ENCODE data around the gene CDK7.

The CDK7 gene

DNA sequence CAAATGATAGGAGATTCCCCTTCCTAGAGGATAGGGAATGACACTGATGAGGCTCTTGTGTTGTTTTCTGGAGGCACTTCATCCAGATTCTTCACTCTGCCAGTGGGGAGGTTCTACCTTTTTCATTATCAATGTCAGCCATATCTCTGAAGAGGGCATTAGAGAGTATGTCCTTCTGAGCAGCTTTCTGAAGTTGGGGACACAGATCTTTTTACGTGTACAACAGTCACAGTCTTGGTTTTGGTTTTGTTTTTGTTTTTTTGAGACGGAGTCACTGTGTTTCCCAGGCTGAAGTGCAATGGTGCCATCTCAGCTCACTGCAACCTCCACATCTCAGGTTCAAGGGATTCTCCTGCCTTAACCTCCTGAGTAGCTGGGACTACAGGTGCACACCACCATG, 22.7 kb upstream of the CDK7 start:
- CTCF ChIA-PET, result interaction anchor here (0.6 kb wide), 2 partner anchors 16 to 121 kb away, joined by 3 to 4 read pairs; no protein-coding TSS in a partner anchor
- Histone ChIP-seq H3K4me1 (ENCODE audit: control insufficient read depth, insufficient read depth, low read length) (no peaks in the 10 kb centered on the region), H3K36me3 (ENCODE audit: control insufficient read depth in 2 of 2, insufficient read depth in 1 of 2, low read length in 2 of 2) (peaks cover 42 to 43% of the 10 kb centered on the region in 2 experiments), H3K4me3 (ENCODE audit: low read depth, low read length) (no peak overlapping the region), H3K27ac (ENCODE audit: extremely low read depth, low read depth, low read length) (no peak overlapping the region), H3K9me3 (ENCODE audit: control insufficient read depth, insufficient read depth, low read depth, low read length) (no peaks in the 10 kb centered on the region)
- POLR2A ChIA-PET, result interaction anchor here (1.3 kb wide), 1 partner anchor 23 kb away, joined by 3 read pairs; the partner anchor contains the start of gene CDK7
- TF ChIP-seq REST (tag by site-specific recombination; IDR thresholded peaks at IDR 0.05) (no peak), ZNF223 (tag by site-specific recombination; IDR thresholded peaks at IDR 0.05) (no peak), PRDM6 (tag by site-specific recombination; IDR thresholded peaks at IDR 0.05) (no peak), ZFP69B (tag by site-specific recombination; IDR thresholded peaks at IDR 0.05) (no peak), ZNF354C (tag by site-specific recombination; IDR thresholded peaks at IDR 0.05; ENCODE audit: borderline replicate concordance, low read depth) (no peak), ZNF169 (tag by site-specific recombination; IDR thresholded peaks at IDR 0.05) (no peak), TSHZ1 (tag by site-specific recombination; IDR thresholded peaks at IDR 0.05; ENCODE audit: borderline replicate concordance) (no peak), ZNF19 (tag by site-specific recombination; IDR thresholded peaks at IDR 0.05; ENCODE audit: low read depth) (no peak), ZNF292 (tag by site-specific recombination; IDR thresholded peaks at IDR 0.05; ENCODE audit: borderline replicate concordance, low read depth) (no peak), ZBTB10 (tag by site-specific recombination; IDR thresholded peaks at IDR 0.05) (no peak), BCL6B (tag by site-specific recombination; IDR thresholded peaks at IDR 0.05) (no peak), ZNF513 (tag by site-specific recombination; IDR thresholded peaks at IDR 0.05) (no peak)
- TF ChIP-seq, protein P1, sequence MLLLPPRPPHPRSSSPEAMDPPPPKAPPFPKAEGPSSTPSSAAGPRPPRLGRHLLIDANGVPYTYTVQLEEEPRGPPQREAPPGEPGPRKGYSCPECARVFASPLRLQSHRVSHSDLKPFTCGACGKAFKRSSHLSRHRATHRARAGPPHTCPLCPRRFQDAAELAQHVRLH (tag by site-specific recombination; IDR thresholded peaks at IDR 0.05), result no peak
- TF ChIP-seq, protein P2, sequence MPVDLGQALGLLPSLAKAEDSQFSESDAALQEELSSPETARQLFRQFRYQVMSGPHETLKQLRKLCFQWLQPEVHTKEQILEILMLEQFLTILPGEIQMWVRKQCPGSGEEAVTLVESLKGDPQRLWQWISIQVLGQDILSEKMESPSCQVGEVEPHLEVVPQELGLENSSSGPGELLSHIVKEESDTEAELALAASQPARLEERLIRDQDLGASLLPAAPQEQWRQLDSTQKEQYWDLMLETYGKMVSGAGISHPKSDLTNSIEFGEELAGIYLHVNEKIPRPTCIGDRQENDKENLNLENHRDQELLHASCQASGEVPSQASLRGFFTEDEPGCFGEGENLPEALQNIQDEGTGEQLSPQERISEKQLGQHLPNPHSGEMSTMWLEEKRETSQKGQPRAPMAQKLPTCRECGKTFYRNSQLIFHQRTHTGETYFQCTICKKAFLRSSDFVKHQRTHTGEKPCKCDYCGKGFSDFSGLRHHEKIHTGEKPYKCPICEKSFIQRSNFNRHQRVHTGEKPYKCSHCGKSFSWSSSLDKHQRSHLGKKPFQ (tag by site-specific recombination; IDR thresholded peaks at IDR 0.05), result no peak
- TF ChIP-seq, protein P3, sequence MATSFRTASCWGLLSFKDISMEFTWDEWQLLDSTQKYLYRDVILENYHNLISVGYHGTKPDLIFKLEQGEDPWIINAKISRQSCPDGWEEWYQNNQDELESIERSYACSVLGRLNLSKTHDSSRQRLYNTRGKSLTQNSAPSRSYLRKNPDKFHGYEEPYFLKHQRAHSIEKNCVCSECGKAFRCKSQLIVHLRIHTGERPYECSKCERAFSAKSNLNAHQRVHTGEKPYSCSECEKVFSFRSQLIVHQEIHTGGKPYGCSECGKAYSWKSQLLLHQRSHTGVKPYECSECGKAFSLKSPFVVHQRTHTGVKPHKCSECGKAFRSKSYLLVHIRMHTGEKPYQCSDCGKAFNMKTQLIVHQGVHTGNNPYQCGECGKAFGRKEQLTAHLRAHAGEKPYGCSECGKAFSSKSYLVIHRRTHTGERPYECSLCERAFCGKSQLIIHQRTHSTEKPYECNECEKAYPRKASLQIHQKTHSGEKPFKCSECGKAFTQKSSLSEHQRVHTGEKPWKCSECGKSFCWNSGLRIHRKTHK (tag by site-specific recombination; IDR thresholded peaks at IDR 0.05), result no peak

All from HEK293 (cell line).